ENCODE results near the gene KCNE5. TPM values are rescaled to one million over a fixed set of nuclear protein-coding genes. Genes with fewer than 3 reads are reported as not detected.

Gene KCNE5
- total and polyA plus RNA-seq, 5 donors from 2014 or later: not detected

- peaks cover 6% of the 10 kb centered on the region for H3K4me1 ChIP-seq (ENCODE audit: control insufficient read depth, insufficient read depth, low read length, poor library complexity, severe bottlenecking)
- H3K36me3 ChIP-seq (ENCODE audit: control insufficient read depth, insufficient read depth, low read length): no peaks in the 10 kb centered on the region
- Mint-ChIP-seq H3K9me3 (no peaks in the 10 kb centered on the region), H3K36me3 (no peaks in the 10 kb centered on the region), H3K27ac (peak overlapping the region in 1 of 3 donors; percentile 79), H3K4me3 (no peak overlapping the region), H3K4me1 (peaks cover 10 to 17% (median 12%) of the 10 kb centered on the region in 4 donors), H3K27me3 (no peaks in the 10 kb centered on the region)
- H3K27ac ChIP-seq (ENCODE audit: insufficient read depth, low read length, poor library complexity, severe bottlenecking): no peak overlapping the region
- DNase-seq (peak in 1 of 3 donors; percentile 34), ATAC-seq (ENCODE audit: low read depth in 2 of 2) (no peak)
- no peaks in the 10 kb centered on the region for H3K27me3 ChIP-seq (ENCODE audit: control insufficient read depth, insufficient read depth, low read length)
- H3K9me3 ChIP-seq (ENCODE audit: control insufficient read depth in 2 of 2, low read length in 2 of 2): no peaks in the 10 kb centered on the region
- H3K4me3 ChIP-seq (ENCODE audit: low read depth, low read length): no peak overlapping the region
Measured at GRCh38 chrX:109635146-109635545, 10.2 kb upstream of the KCNE5 start.

- no peaks in the 10 kb centered on the region for H3K4me1 ChIP-seq (ENCODE audit: control insufficient read depth, insufficient read depth, low read length, poor library complexity, severe bottlenecking)
- H3K36me3 ChIP-seq (ENCODE audit: control insufficient read depth, insufficient read depth, low read length): no peaks in the 10 kb centered on the region
- Mint-ChIP-seq H3K27me3 (no peaks in the 10 kb centered on the region), H3K4me1 (peaks cover 0 to 3% (median under 1%) of the 10 kb centered on the region in 4 donors), H3K9me3 (no peaks in the 10 kb centered on the region), H3K36me3 (peaks cover 3% of the 10 kb centered on the region), H3K27ac (no peak overlapping the region), H3K4me3 (no peak overlapping the region)
- ATAC-seq (ENCODE audit: low read depth in 2 of 2) (no peak), DNase-seq (peak in 1 of 3 donors; percentile 7)
- no peaks in the 10 kb centered on the region for H3K9me3 ChIP-seq (ENCODE audit: control insufficient read depth in 2 of 2, low read length in 2 of 2)
- no peak overlapping the region for H3K4me3 ChIP-seq (ENCODE audit: low read depth, low read length)
- H3K27me3 ChIP-seq (ENCODE audit: control insufficient read depth, insufficient read depth, low read length): no peaks in the 10 kb centered on the region
- H3K27ac ChIP-seq (ENCODE audit: insufficient read depth, low read length, poor library complexity, severe bottlenecking): no peak overlapping the region
Measured at GRCh38 chrX:109632906-109633504, 8.0 kb upstream of the KCNE5 start.

GRCh38 chrX:109629310-109629709 lies 4.3 kb upstream of the KCNE5 start:
- Histone ChIP-seq H3K36me3 (ENCODE audit: control insufficient read depth, insufficient read depth, low read length) (no peaks in the 10 kb centered on the region), H3K4me3 (ENCODE audit: low read depth, low read length) (no peak overlapping the region), H3K4me1 (ENCODE audit: control insufficient read depth, insufficient read depth, low read length, poor library complexity, severe bottlenecking) (no peaks in the 10 kb centered on the region), H3K9me3 (ENCODE audit: control insufficient read depth in 2 of 2, low read length in 2 of 2) (no peaks in the 10 kb centered on the region), H3K27me3 (ENCODE audit: control insufficient read depth, insufficient read depth, low read length) (no peaks in the 10 kb centered on the region), H3K27ac (ENCODE audit: insufficient read depth, low read length, poor library complexity, severe bottlenecking) (no peak overlapping the region)
- peaks cover 3% of the 10 kb centered on the region for H3K36me3 Mint-ChIP-seq
- H3K27me3 Mint-ChIP-seq: no peaks in the 10 kb centered on the region
- ATAC-seq (ENCODE audit: low read depth in 2 of 2) (no peak), DNase-seq (no peak)
- H3K4me1 Mint-ChIP-seq: no peaks in the 10 kb centered on the region
- H3K9me3 Mint-ChIP-seq: peaks cover 0 to 3% (median 0%) of the 10 kb centered on the region in 7 donors
- H3K27ac Mint-ChIP-seq: no peak overlapping the region
- H3K4me3 Mint-ChIP-seq: no peak overlapping the region

GRCh38 chrX:109626637-109627036 lies 1.7 kb upstream of the KCNE5 start:
- ATAC-seq (ENCODE audit: low read depth in 2 of 2): no peak
- Mint-ChIP-seq H3K9me3 (peaks cover 0 to 3% (median 0%) of the 10 kb centered on the region in 7 donors), H3K4me3 (no peak overlapping the region), H3K27ac (no peak overlapping the region), H3K27me3 (no peaks in the 10 kb centered on the region), H3K36me3 (peaks cover 3% of the 10 kb centered on the region), H3K4me1 (no peaks in the 10 kb centered on the region)
- Histone ChIP-seq H3K27ac (ENCODE audit: insufficient read depth, low read length, poor library complexity, severe bottlenecking) (no peak overlapping the region), H3K4me3 (ENCODE audit: low read depth, low read length) (no peak overlapping the region), H3K27me3 (ENCODE audit: control insufficient read depth, insufficient read depth, low read length) (no peaks in the 10 kb centered on the region), H3K4me1 (ENCODE audit: control insufficient read depth, insufficient read depth, low read length, poor library complexity, severe bottlenecking) (no peaks in the 10 kb centered on the region), H3K36me3 (ENCODE audit: control insufficient read depth, insufficient read depth, low read length) (no peaks in the 10 kb centered on the region), H3K9me3 (ENCODE audit: control insufficient read depth in 2 of 2, low read length in 2 of 2) (no peaks in the 10 kb centered on the region)
- DNase-seq: no peak

DNA sequence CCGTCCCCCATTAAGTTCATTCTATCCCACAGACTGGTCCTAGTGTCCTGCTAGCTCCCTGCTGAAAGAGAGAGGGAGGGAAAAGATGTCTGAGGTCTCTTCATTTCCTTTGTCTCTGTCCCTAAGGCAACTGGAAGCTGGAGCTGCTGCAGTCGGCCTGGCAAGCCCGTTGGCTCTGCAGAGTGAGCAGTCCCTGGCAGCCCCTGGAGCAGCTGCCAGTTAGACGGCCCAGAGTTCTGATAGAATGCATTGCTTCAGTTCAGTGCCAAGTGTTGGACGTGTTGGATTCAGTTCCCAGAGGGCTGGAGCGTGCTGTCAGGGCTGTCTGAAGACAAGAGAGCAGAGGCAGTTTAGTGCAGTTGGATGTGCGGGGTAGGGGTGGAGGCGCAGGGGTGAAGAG lies 975 bp downstream of the KCNE5 start:
- no peaks in the 10 kb centered on the region for H3K4me1 Mint-ChIP-seq
- H3K27me3 Mint-ChIP-seq: no peaks in the 10 kb centered on the region
- peaks cover 0 to 3% (median 0%) of the 10 kb centered on the region in 7 donors for H3K9me3 Mint-ChIP-seq

DNA sequence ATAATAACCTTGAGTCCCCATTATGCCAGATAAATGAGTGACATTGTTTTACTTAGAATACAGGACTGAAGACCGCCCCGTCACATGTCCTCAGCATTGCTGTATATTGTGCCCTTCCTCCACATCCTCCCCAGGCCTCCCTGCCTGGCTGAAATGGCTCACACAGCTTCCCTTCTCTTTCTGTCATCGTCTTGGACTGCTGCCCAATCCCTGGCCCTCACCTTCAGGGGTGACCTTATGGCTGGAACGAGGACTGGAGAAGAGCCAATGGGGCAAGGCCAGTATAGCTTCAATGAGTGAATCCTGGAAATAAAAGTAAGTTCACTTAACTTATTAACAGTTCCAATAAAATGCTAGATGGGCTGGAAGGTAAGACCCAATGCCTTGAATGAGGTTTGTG lies 2.7 kb downstream of the KCNE5 start:
- no peaks in the 10 kb centered on the region for H3K9me3 ChIP-seq (ENCODE audit: control insufficient read depth in 2 of 2, low read length in 2 of 2)
- Mint-ChIP-seq H3K27ac (no peak overlapping the region), H3K36me3 (no peaks in the 10 kb centered on the region), H3K4me1 (no peaks in the 10 kb centered on the region), H3K9me3 (peaks cover 0 to 1% (median 0%) of the 10 kb centered on the region in 7 donors), H3K27me3 (no peaks in the 10 kb centered on the region), H3K4me3 (no peak overlapping the region)
- no peaks in the 10 kb centered on the region for H3K4me1 ChIP-seq (ENCODE audit: control insufficient read depth, insufficient read depth, low read length, poor library complexity, severe bottlenecking)
- no peaks in the 10 kb centered on the region for H3K27me3 ChIP-seq (ENCODE audit: control insufficient read depth, insufficient read depth, low read length)
- no peaks in the 10 kb centered on the region for H3K36me3 ChIP-seq (ENCODE audit: control insufficient read depth, insufficient read depth, low read length)
- no peak overlapping the region for H3K4me3 ChIP-seq (ENCODE audit: low read depth, low read length)
- DNase-seq (no peak), ATAC-seq (ENCODE audit: low read depth in 2 of 2) (no peak)
- no peak overlapping the region for H3K27ac ChIP-seq (ENCODE audit: insufficient read depth, low read length, poor library complexity, severe bottlenecking)

More for the DNA sequence above, 975 bp downstream of the KCNE5 start:
- Histone ChIP-seq H3K36me3 (ENCODE audit: control insufficient read depth, insufficient read depth, low read length) (no peaks in the 10 kb centered on the region), H3K27me3 (ENCODE audit: control insufficient read depth, insufficient read depth, low read length) (no peaks in the 10 kb centered on the region), H3K4me1 (ENCODE audit: control insufficient read depth, insufficient read depth, low read length, poor library complexity, severe bottlenecking) (no peaks in the 10 kb centered on the region), H3K9me3 (ENCODE audit: control insufficient read depth in 2 of 2, low read length in 2 of 2) (no peaks in the 10 kb centered on the region), H3K27ac (ENCODE audit: insufficient read depth, low read length, poor library complexity, severe bottlenecking) (no peak overlapping the region), H3K4me3 (ENCODE audit: low read depth, low read length) (no peak overlapping the region)
- no peak for ATAC-seq (ENCODE audit: low read depth in 2 of 2)
- Mint-ChIP-seq H3K4me3 (no peak overlapping the region), H3K27ac (no peak overlapping the region), H3K36me3 (no peaks in the 10 kb centered on the region)
- no peak for DNase-seq

DNA sequence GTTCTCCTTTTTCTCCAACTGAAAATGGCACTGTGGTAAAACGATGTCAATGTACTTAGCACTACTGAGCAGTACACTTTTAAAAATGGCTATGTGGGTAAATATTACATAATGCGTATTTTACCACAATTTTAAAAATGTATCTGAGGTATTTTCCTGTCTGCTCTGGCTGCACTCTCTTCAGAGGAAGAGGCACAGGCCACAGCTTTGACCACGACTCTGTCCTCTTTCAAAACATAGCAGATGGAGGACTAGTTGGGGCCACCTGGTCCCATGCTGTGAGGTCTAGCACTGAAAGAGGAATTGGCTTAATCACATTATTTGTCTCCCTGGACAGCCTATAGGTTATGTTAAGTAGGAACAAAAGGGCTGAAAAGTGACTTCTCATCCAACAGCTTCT lies 5.2 kb downstream of the KCNE5 start:
- Mint-ChIP-seq H3K27me3 (no peaks in the 10 kb centered on the region), H3K27ac (no peak overlapping the region), H3K4me1 (no peaks in the 10 kb centered on the region), H3K9me3 (peaks cover 0 to 1% (median 0%) of the 10 kb centered on the region in 7 donors), H3K36me3 (no peaks in the 10 kb centered on the region), H3K4me3 (no peak overlapping the region)
- no peaks in the 10 kb centered on the region for H3K36me3 ChIP-seq (ENCODE audit: control insufficient read depth, insufficient read depth, low read length)
- H3K4me1 ChIP-seq (ENCODE audit: control insufficient read depth, insufficient read depth, low read length, poor library complexity, severe bottlenecking): no peaks in the 10 kb centered on the region
- H3K27me3 ChIP-seq (ENCODE audit: control insufficient read depth, insufficient read depth, low read length): no peaks in the 10 kb centered on the region
- no peak for ATAC-seq (ENCODE audit: low read depth in 2 of 2)
- no peak overlapping the region for H3K27ac ChIP-seq (ENCODE audit: insufficient read depth, low read length, poor library complexity, severe bottlenecking)
- H3K4me3 ChIP-seq (ENCODE audit: low read depth, low read length): no peak overlapping the region
- H3K9me3 ChIP-seq (ENCODE audit: control insufficient read depth in 2 of 2, low read length in 2 of 2): no peaks in the 10 kb centered on the region
- no peak for DNase-seq

DNA sequence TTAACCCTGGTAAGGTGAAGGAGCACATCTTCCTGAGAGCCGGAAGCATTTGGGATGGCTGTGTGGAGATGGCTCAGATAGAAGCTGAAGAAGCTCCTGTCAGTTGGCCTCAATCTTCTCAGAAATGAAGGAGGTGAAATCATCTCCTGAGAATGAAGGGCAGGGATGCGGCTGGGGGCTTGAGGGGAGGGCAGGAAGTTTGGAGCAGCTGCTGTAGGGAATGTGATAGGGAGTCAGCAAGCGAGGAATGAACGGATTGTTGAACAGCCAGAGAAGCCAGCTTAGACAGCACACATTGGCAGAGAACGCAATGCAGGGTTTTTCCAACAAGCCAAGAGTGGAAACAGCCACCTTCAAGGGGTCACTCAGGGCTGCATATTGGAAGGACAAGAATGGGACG lies 10.0 kb downstream of the KCNE5 start:
- Histone ChIP-seq H3K9me3 (ENCODE audit: control insufficient read depth in 2 of 2, low read length in 2 of 2) (no peaks in the 10 kb centered on the region), H3K27me3 (ENCODE audit: control insufficient read depth, insufficient read depth, low read length) (no peaks in the 10 kb centered on the region), H3K4me3 (ENCODE audit: low read depth, low read length) (no peak overlapping the region), H3K27ac (ENCODE audit: insufficient read depth, low read length, poor library complexity, severe bottlenecking) (no peak overlapping the region), H3K4me1 (ENCODE audit: control insufficient read depth, insufficient read depth, low read length, poor library complexity, severe bottlenecking) (no peaks in the 10 kb centered on the region), H3K36me3 (ENCODE audit: control insufficient read depth, insufficient read depth, low read length) (no peaks in the 10 kb centered on the region)
- no peak overlapping the region for H3K4me3 Mint-ChIP-seq
- no peaks in the 10 kb centered on the region for H3K4me1 Mint-ChIP-seq
- no peaks in the 10 kb centered on the region for H3K9me3 Mint-ChIP-seq
- H3K27ac Mint-ChIP-seq: no peak overlapping the region
- no peaks in the 10 kb centered on the region for H3K27me3 Mint-ChIP-seq
- no peaks in the 10 kb centered on the region for H3K36me3 Mint-ChIP-seq
- no peak for DNase-seq
- ATAC-seq (ENCODE audit: low read depth in 2 of 2): no peak

Data from CD4-positive, CD25-positive, alpha-beta regulatory T cell (primary cell).